Measurements from ENCODE around the gene ZCCHC14.

The ZCCHC14 gene

DNA sequence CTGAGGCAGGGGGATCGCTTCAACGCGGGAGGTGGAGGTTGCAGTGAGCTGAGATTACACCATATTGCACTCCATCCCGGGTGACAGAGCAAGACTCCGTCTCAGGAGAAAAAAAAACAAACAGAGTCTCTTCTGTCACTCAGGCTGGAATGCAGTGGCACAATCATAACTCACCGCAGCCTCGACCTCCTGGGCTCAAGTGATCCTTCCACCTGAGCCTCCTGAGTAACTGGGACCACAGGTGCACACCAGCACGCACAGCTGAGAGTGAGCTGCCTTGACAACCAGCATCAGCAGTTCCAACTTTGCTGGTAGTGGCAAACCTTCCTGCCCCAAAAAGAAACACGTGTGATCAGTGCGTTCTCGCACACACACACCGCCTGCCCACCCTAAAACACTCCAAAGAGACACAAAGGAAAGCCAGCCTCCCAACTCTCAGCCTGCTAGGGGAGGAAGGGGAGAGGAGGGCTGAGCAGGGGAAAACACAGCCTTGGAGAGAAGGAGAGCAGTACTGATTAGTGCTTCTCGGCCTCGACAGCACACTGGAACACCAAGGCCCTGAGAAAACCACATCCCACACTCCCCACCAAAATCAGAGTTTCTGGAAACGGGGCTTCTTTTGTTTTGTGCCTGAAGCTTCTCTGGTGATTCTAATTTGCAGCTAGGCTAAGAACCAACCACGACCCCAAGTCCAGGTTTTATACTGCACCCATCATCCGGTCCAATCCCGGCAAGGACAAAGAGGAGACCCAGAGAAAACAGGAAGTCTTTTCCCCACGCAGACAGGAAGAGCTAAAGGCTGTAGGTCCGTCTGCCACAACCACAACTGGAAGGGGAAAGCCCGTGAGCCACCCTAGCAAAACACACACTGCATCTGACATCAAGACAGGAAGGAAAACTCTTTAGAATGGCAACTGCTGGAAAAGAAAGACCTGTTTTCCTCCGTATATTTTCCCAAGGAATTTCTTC lies 28.8 kb downstream of the ZCCHC14 start:
- no peak for DNase-seq
- TF ChIP-seq, protein P1, sequence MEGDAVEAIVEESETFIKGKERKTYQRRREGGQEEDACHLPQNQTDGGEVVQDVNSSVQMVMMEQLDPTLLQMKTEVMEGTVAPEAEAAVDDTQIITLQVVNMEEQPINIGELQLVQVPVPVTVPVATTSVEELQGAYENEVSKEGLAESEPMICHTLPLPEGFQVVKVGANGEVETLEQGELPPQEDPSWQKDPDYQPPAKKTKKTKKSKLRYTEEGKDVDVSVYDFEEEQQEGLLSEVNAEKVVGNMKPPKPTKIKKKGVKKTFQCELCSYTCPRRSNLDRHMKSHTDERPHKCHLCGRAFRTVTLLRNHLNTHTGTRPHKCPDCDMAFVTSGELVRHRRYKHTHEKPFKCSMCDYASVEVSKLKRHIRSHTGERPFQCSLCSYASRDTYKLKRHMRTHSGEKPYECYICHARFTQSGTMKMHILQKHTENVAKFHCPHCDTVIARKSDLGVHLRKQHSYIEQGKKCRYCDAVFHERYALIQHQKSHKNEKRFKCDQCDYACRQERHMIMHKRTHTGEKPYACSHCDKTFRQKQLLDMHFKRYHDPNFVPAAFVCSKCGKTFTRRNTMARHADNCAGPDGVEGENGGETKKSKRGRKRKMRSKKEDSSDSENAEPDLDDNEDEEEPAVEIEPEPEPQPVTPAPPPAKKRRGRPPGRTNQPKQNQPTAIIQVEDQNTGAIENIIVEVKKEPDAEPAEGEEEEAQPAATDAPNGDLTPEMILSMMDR (IDR thresholded peaks at IDR 0.05): no peak
- Mint-ChIP-seq H3K27me3 (ENCODE audit: low read depth, poor library complexity) (peaks cover 8% of the 10 kb centered on the region), H3K9me3 (no peaks in the 10 kb centered on the region), H3K27ac (peak overlapping the region; percentile 94), H3K4me1 (peaks cover 51% of the 10 kb centered on the region), H3K4me3 (no peak overlapping the region), H3K36me3 (ENCODE audit: low read depth) (peaks cover 12% of the 10 kb centered on the region)

DNA sequence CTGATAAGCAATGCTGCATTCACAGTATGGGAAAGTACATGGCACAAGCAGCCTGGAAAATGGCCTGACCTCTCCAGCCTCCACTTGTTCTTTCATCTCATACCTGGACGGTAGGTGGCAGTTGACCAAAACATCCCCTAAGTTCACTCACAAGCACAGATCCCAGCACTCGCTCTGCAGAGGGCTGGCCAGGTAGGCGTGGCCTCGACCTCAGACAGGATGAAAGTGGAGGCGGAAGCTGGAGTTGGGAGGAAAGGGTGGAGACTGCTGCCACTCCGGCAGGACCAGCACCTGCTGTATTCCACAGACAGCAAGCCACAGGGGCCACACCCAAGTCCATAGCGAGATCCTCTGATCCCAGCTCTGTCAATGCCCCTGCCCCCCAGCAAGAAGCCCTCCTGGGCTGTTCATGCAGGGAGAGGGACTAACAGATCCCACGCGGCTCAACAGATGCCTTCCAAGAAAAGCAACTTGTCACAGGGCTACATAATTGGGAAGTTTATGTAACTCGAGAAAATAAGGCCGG lies 31.3 kb downstream of the ZCCHC14 start:
- H3K27ac Mint-ChIP-seq: no peak overlapping the region
- TF ChIP-seq, protein P1 (IDR thresholded peaks at IDR 0.05): peak; percentile 41
- DNase-seq: peak; percentile 75
- H3K4me3 Mint-ChIP-seq: no peak overlapping the region
- peaks cover 29% of the 10 kb centered on the region for H3K36me3 Mint-ChIP-seq (ENCODE audit: low read depth)
- peaks cover 54% of the 10 kb centered on the region for H3K4me1 Mint-ChIP-seq
- peaks cover 8% of the 10 kb centered on the region for H3K27me3 Mint-ChIP-seq (ENCODE audit: low read depth, poor library complexity)
- no peaks in the 10 kb centered on the region for H3K9me3 Mint-ChIP-seq

DNA sequence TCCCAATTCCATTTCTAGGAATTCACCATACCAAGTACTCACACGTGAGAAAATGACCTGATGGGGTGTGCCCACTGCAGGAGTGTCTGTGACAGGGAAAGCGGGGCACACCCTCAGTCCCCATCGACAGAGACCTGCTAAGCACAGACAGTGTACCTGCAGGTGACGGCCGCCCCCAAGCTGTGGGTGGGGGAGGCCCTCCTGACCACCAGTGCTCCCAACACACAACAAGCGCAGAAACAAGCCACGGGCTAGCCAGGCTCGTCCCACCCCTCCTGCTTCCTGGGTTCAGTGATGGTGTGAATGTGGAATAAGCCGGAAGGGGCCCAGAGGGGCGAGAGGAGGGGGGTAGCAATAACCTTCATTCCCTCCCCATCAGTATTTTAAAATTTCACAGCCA lies 31.9 kb downstream of the ZCCHC14 start:
- peaks cover 29% of the 10 kb centered on the region for H3K36me3 Mint-ChIP-seq (ENCODE audit: low read depth)
- no peak for DNase-seq
- TF ChIP-seq, protein P1 (IDR thresholded peaks at IDR 0.05): no peak
- H3K4me1 Mint-ChIP-seq: peaks cover 48% of the 10 kb centered on the region
- no peaks in the 10 kb centered on the region for H3K9me3 Mint-ChIP-seq
- peaks cover 8% of the 10 kb centered on the region for H3K27me3 Mint-ChIP-seq (ENCODE audit: low read depth, poor library complexity)
- H3K27ac Mint-ChIP-seq: no peak overlapping the region
- H3K4me3 Mint-ChIP-seq: no peak overlapping the region

DNA sequence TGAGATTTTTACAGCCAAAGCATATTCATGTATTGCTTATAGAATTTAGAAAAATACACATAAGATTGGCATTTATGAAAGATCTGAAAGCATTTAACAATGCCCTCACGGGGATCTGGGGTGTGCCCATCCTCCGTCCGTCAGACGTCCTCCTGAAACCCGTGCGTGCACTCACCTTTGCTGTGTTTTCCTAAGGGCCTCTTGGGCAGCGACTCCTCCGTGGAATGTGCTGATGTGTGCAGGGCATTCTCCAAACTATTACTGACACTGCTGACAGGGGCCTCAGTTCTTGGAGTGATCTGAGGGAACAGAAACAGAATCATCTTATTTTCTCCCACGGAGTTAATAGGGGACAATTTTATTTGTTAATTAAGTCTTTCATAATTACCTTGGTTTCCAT lies 33.0 kb downstream of the ZCCHC14 start:
- Mint-ChIP-seq H3K4me3 (no peak overlapping the region), H3K27ac (no peak overlapping the region), H3K36me3 (ENCODE audit: low read depth) (peaks cover 29% of the 10 kb centered on the region), H3K9me3 (no peaks in the 10 kb centered on the region), H3K4me1 (peaks cover 37% of the 10 kb centered on the region), H3K27me3 (ENCODE audit: low read depth, poor library complexity) (peaks cover 8% of the 10 kb centered on the region)
- TF ChIP-seq, protein P1 (IDR thresholded peaks at IDR 0.05): no peak
- no peak for DNase-seq

DNA sequence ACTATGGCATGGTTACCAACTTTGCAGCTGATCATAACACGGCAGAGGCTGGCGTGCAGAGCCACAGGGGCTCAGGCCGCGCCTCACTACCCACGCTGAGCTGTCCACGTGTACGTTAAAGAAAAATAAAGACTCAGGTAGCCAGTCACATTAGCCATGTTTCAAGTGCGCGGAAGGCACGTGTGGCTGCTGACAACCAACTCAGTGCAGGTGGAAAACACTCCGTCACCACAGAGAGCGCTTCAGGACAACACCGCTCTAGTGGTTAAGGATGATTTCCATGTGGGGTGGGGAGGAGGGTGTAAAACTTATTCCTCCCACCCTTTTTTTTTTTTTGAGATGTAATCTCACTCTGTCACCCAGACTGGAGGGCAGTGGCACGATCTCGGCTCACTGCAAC lies 33.8 kb downstream of the ZCCHC14 start:
- Mint-ChIP-seq H3K9me3 (no peaks in the 10 kb centered on the region), H3K4me1 (peaks cover 29% of the 10 kb centered on the region), H3K4me3 (no peak overlapping the region), H3K27me3 (ENCODE audit: low read depth, poor library complexity) (peaks cover 4% of the 10 kb centered on the region), H3K36me3 (ENCODE audit: low read depth) (peaks cover 28% of the 10 kb centered on the region), H3K27ac (no peak overlapping the region)
- no peak for DNase-seq
- TF ChIP-seq, protein P1 (IDR thresholded peaks at IDR 0.05): no peak
